Trophoblast cell (in vitro differentiated cells and primary cell): ENCODE data around the gene ENPP3.

Source experiments
- DNase-seq, 2 donors: peaks; one replicate each; pipeline ENCODE4 v3.0.0-alpha.2; 2016
- H2AFZ ChIP-seq: 2 replicates; pipeline ENCODE4 v1.6.1; 2013; ENCODE audit warnings: low read length, moderate library complexity, mild to moderate bottlenecking; ENCODE audit not compliant: insufficient read depth, poor library complexity
- H2AK5ac ChIP-seq: 2 replicates; pipeline ENCODE4 v1.6.1; 2013; ENCODE audit warnings: mild to moderate bottlenecking, low read length
- H2BK120ac ChIP-seq: 2 replicates; pipeline ENCODE4 v1.6.1; 2013; ENCODE audit warnings: low read length, mild to moderate bottlenecking, moderate library complexity; ENCODE audit not compliant: insufficient read depth, poor library complexity
- H2BK12ac ChIP-seq: 2 replicates; pipeline ENCODE4 v1.6.1; 2013; ENCODE audit warnings: mild to moderate bottlenecking, low read length, moderate library complexity
- H2BK5ac ChIP-seq: 2 replicates; pipeline ENCODE4 v1.6.1; 2013; ENCODE audit warnings: low read length, low read depth, moderate library complexity, mild to moderate bottlenecking; ENCODE audit not compliant: poor library complexity
- H3K14ac ChIP-seq: 2 replicates; pipeline ENCODE4 v1.6.1; 2013; ENCODE audit warnings: mild to moderate bottlenecking, low read length
- H3K18ac ChIP-seq: 2 replicates; pipeline ENCODE4 v1.6.1; 2013; ENCODE audit warnings: mild to moderate bottlenecking, low read length
- H3K23ac ChIP-seq: 2 replicates; pipeline ENCODE4 v1.6.1; 2013; ENCODE audit warnings: low read length
- H3K27ac ChIP-seq: 2 replicates; pipeline ENCODE4 v1.5.1; 2013; ENCODE audit warnings: low read depth, mild to moderate bottlenecking, inconsistent platforms, low read length, moderate library complexity
- H3K27me3 ChIP-seq: 2 replicates; pipeline ENCODE4 v1.6.1; 2013; ENCODE audit warnings: inconsistent platforms, mild to moderate bottlenecking, low read length, moderate library complexity; ENCODE audit not compliant: insufficient read depth
- H3K36me3 ChIP-seq, 2 experiments: 1 replicate in 1 of 2; 2 replicates in 1 of 2; pipeline ENCODE4 v1.6.1; 2013; ENCODE audit warnings: low read length in 2 of 2, mild to moderate bottlenecking in 2 of 2, moderate library complexity in 1 of 2; ENCODE audit not compliant: insufficient read depth in 2 of 2, control insufficient read depth in 1 of 2
- H3K4ac ChIP-seq: 2 replicates; pipeline ENCODE4 v1.6.1; 2013; ENCODE audit warnings: low read depth, mild to moderate bottlenecking, low read length, moderate library complexity
- H3K4me1 ChIP-seq, 2 experiments: 1 replicate in 1 of 2; 2 replicates in 1 of 2; pipeline ENCODE4 v1.6.1; 2013; ENCODE audit warnings: low read length in 2 of 2, mild to moderate bottlenecking in 2 of 2, moderate library complexity in 1 of 2; ENCODE audit not compliant: insufficient read depth in 2 of 2, control insufficient read depth in 1 of 2
- H3K4me2 ChIP-seq: 2 replicates; pipeline ENCODE4 v1.6.1; 2013; ENCODE audit warnings: inconsistent platforms, mild to moderate bottlenecking, low read length, moderate library complexity
- H3K4me3 ChIP-seq: 2 replicates; pipeline ENCODE4 v1.5.1; 2013; ENCODE audit warnings: mild to moderate bottlenecking, low read depth, low read length, inconsistent platforms
- H3K79me1 ChIP-seq: one replicate; pipeline ENCODE4 v1.6.1; 2013; ENCODE audit warnings: low read length
- H3K79me2 ChIP-seq: 2 replicates; pipeline ENCODE4 v1.6.1; 2013; ENCODE audit warnings: low read length, mild to moderate bottlenecking; ENCODE audit not compliant: control insufficient read depth, insufficient read depth, poor library complexity
- H3K9ac ChIP-seq: 2 replicates; pipeline ENCODE4 v1.6.1; 2013; ENCODE audit warnings: mild to moderate bottlenecking, low read length
- H3K9me3 ChIP-seq: 2 replicates; pipeline ENCODE4 v1.6.1; 2013; ENCODE audit warnings: low read depth, mild to moderate bottlenecking, control low read depth, inconsistent platforms, low read length; ENCODE audit not compliant: insufficient read depth
- H4K12ac ChIP-seq: 2 replicates; pipeline ENCODE4 v1.6.1; 2013; ENCODE audit warnings: low read depth, mild to moderate bottlenecking, low read length, moderate library complexity
- H4K8ac ChIP-seq: 2 replicates; pipeline ENCODE4 v1.6.1; 2013; ENCODE audit warnings: low read depth, mild to moderate bottlenecking, low read length, moderate library complexity
- H4K91ac ChIP-seq: one replicate; pipeline ENCODE4 v1.6.1; 2013; ENCODE audit warnings: low read depth, mild to moderate bottlenecking, low read length, moderate library complexity
- WGBS: extraction: QIAGEN DNeasy Blood & Tissue Kit; methylation state at CpG from one replicate; pipeline ENCODE4 v1.1.7; 2013; ENCODE audit warnings: missing lambda C conversion rate; ENCODE audit not compliant: insufficient read length, insufficient coverage; ENCODE audit errors: extremely low coverage; 5-methylcytosine and 5-hydroxymethylcytosine counted together

Gene ENPP3

DNA sequence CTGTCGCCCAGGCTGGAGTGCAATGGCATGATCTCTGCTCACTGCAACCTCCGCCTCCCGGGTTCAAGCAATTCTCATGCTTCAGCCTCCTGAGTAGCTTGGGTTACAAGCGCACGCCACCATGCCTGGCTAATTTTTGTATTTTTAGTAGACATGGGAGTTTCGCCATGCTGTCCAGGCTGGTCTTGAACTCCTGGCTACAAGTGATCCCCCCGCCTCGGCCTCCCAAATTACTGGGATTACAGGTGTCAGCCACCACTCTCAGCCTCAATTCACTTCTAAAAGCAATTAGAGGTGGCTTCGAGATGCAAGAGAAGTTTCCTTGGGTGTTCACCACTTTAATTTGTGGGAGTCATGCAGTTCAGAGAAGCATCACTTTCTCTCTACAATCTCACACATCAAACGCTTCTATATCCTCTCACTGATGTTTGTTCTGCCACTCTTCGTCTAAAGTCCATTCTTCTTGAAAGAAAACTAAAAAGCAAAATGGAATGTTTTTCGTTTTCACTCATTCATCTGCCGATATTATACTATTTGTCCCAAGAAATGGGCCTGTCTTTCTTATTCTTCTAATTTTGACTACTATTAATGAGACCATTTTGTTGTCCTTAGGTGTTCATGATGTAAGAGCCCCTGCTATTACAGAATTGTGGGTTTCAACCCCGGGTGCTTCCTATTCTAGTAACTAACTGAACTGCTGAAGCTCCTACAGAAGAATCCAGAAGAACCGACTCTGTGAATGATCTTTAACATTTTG, 132.5 kb downstream of the ENPP3 start:
- WGBS = no CpG with 5 or more reads among the region's 15 CpGs
- Histone ChIP-seq H2BK12ac (no peak overlapping the region), H2AFZ (no peak overlapping the region), H3K9ac (no peak overlapping the region), H3K4me2 (no peak overlapping the region), H3K4ac (no peak overlapping the region), H2AK5ac (no peak overlapping the region), H3K23ac (no peak overlapping the region), H3K14ac (no peak overlapping the region), H3K18ac (no peak overlapping the region), H3K9me3 (no peaks in the 10 kb centered on the region), H2BK120ac (no peak overlapping the region), H3K4me3 (no peak overlapping the region), H3K4me1 (peaks cover 0 to 2% of the 10 kb centered on the region in 2 experiments), H4K91ac (no peak overlapping the region), H3K79me2 (no peaks in the 10 kb centered on the region), H3K79me1 (no peaks in the 10 kb centered on the region), H3K27ac (no peak overlapping the region), H2BK5ac (no peak overlapping the region), H4K12ac (no peak overlapping the region), H3K27me3 (no peaks in the 10 kb centered on the region), H3K36me3 (no peaks in the 10 kb centered on the region), H4K8ac (no peak overlapping the region)
- no peak for DNase-seq

DNA sequence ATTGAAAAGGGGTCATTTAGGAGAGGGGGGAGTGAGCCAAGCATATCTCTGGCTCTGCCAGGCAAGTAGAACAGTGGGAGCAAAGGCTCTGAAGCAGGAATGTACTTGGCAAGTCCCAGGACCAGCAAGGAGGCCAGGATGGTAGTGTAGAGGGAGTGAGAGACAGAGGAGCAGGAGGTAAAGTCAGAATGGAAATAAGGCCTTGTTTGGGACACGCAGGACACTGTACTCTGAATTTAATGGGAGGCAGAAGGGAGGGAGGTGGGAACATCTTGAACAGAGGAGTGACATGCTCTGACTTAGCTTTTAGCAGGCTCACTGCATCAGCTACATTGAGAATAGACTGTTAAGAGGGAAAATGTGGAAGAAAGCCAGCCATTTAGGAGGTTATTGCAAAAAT, 133.7 kb downstream of the ENPP3 start:
- no peaks in the 10 kb centered on the region for H3K27me3 ChIP-seq
- no peaks in the 10 kb centered on the region for H3K79me2 ChIP-seq
- H2AFZ ChIP-seq = no peak overlapping the region
- H3K4ac ChIP-seq = no peak overlapping the region
- H2BK5ac ChIP-seq = no peak overlapping the region
- H3K9ac ChIP-seq = no peak overlapping the region
- H3K4me2 ChIP-seq = no peak overlapping the region
- H3K79me1 ChIP-seq = no peaks in the 10 kb centered on the region
- no peak overlapping the region for H2AK5ac ChIP-seq
- H3K23ac ChIP-seq = no peak overlapping the region
- H4K91ac ChIP-seq = no peak overlapping the region
- no peak overlapping the region for H3K14ac ChIP-seq
- no peak overlapping the region for H2BK120ac ChIP-seq
- no peaks in the 10 kb centered on the region for H3K9me3 ChIP-seq
- H3K18ac ChIP-seq = no peak overlapping the region
- H4K12ac ChIP-seq = no peak overlapping the region
- no peak overlapping the region for H3K4me3 ChIP-seq
- no peak overlapping the region for H2BK12ac ChIP-seq
- no peaks in the 10 kb centered on the region for H3K36me3 ChIP-seq
- no peak for DNase-seq
- H3K4me1 ChIP-seq = no peaks in the 10 kb centered on the region
- WGBS = no CpG with 5 or more reads among the region's 1 CpG
- H4K8ac ChIP-seq = no peak overlapping the region
- no peak overlapping the region for H3K27ac ChIP-seq

DNA sequence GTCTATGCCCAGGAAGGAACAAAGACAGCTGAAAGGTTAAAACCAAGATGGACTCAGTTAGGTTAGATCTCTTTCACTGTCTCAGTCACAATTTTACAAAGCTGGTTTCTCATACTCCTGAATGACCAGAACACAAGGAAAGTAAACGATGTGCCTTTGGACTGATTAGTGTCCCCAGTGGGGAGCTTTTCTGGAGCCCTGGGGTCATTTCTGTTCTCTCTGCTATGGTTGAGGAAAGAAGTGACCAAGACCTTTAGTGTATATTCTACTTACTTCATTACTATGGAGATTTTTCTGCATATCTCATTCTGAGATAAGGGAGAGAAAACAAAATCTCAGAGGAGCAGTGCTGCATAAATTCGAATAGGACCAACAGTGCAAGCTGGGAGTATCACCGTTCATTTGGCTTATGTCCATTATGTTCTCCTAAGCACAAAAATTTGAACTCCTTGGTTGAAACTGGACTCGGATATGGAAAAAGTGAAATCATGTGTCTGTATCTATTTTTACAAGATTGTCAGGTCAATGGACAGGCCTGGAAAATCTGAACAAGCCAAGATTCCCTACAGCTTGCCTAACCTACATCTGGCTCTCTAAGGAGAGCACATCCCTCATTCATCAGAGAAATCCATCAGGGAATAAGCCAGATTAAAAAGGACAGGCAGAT, 136.3 kb downstream of the ENPP3 start:
- H3K4me3 ChIP-seq = no peak overlapping the region
- no peak overlapping the region for H3K14ac ChIP-seq
- H2BK12ac ChIP-seq = no peak overlapping the region
- no peak overlapping the region for H4K8ac ChIP-seq
- no peaks in the 10 kb centered on the region for H3K79me2 ChIP-seq
- H2AFZ ChIP-seq = no peak overlapping the region
- H3K4ac ChIP-seq = no peak overlapping the region
- H3K27ac ChIP-seq = no peak overlapping the region
- H2BK5ac ChIP-seq = no peak overlapping the region
- H3K18ac ChIP-seq = no peak overlapping the region
- no peak overlapping the region for H2BK120ac ChIP-seq
- no peaks in the 10 kb centered on the region for H3K9me3 ChIP-seq
- no peak for DNase-seq
- H3K36me3 ChIP-seq = no peaks in the 10 kb centered on the region
- H4K91ac ChIP-seq = no peak overlapping the region
- no peaks in the 10 kb centered on the region for H3K27me3 ChIP-seq
- H3K9ac ChIP-seq = no peak overlapping the region
- H3K4me1 ChIP-seq = no peaks in the 10 kb centered on the region
- no peak overlapping the region for H4K12ac ChIP-seq
- no peaks in the 10 kb centered on the region for H3K79me1 ChIP-seq
- H3K4me2 ChIP-seq = no peak overlapping the region
- H2AK5ac ChIP-seq = no peak overlapping the region
- WGBS = no CpG with 5 or more reads among the region's 4 CpGs
- no peak overlapping the region for H3K23ac ChIP-seq

DNA sequence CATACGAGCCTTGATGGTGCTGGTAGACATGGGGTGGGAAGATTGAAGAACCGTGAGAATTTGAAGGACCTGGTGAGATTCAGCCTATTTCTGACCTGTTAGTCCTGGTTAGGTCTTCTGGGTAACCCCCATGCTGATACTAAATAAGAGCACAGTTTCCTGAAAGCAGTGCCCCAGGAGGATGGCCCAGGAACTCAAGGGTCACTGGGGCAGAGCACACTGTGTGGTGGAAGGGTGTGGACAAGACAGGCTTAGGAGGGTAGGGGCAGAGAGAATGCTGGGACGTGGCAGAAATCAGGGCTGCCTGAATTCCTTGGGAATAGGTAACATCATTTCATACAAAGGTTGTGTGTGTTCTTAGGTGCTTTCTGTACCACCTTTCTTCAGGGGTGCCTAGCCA, 138.8 kb downstream of the ENPP3 start:
- Histone ChIP-seq H3K27ac (no peak overlapping the region), H3K27me3 (no peaks in the 10 kb centered on the region), H2AFZ (no peak overlapping the region), H3K79me2 (no peaks in the 10 kb centered on the region), H4K8ac (no peak overlapping the region), H3K79me1 (no peaks in the 10 kb centered on the region), H2AK5ac (no peak overlapping the region), H4K91ac (no peak overlapping the region), H3K4me3 (no peak overlapping the region), H3K9me3 (no peaks in the 10 kb centered on the region), H3K36me3 (no peaks in the 10 kb centered on the region), H2BK12ac (no peak overlapping the region), H3K9ac (peak overlapping the region; percentile 9), H3K4ac (no peak overlapping the region), H3K4me2 (no peak overlapping the region), H3K23ac (no peak overlapping the region), H2BK5ac (no peak overlapping the region), H4K12ac (no peak overlapping the region), H3K14ac (no peak overlapping the region), H2BK120ac (no peak overlapping the region), H3K18ac (no peak overlapping the region), H3K4me1 (no peaks in the 10 kb centered on the region)
- WGBS = no CpG with 5 or more reads among the region's 3 CpGs
- DNase-seq = no peak
